GM06990 (cell line): ENCODE measurements around the gene ART5.
"Not testable (repeated sequence)": the region's sequence is repeated elsewhere in the genome, so short reads cannot be mapped to it uniquely, and the experiment has no call there.

ENCODE experiments used
- DNase-seq: peaks from one replicate; pipeline ENCODE4 v3.0.0-alpha.2; 2011; ENCODE audit not compliant: insufficient read length; ENCODE audit errors: extremely low read depth
- H3K27me3 ChIP-seq: replicated peaks from 2 replicates; pipeline ENCODE4 v1.6.0; 2011; ENCODE audit warnings: low read length; ENCODE audit not compliant: control insufficient read depth, insufficient read depth
- H3K36me3 ChIP-seq: 2 replicates; pipeline ENCODE4 v1.5.1; 2011; ENCODE audit warnings: low read length; ENCODE audit not compliant: control insufficient read depth, insufficient read depth
- H3K4me3 ChIP-seq: replicated peaks from 2 replicates; pipeline ENCODE4 v1.5.1; 2011; ENCODE audit warnings: low read depth, mild to moderate bottlenecking, control low read depth, low read length
- CTCF ChIP-seq: IDR thresholded peaks from 2 replicates; pipeline ENCODE4 v1.5.1; 2011; ENCODE audit warnings: low read length, control low read depth, mild to moderate bottlenecking, inconsistent platforms; ENCODE audit not compliant: insufficient read depth, poor library complexity, severe bottlenecking

Gene ART5

DNA sequence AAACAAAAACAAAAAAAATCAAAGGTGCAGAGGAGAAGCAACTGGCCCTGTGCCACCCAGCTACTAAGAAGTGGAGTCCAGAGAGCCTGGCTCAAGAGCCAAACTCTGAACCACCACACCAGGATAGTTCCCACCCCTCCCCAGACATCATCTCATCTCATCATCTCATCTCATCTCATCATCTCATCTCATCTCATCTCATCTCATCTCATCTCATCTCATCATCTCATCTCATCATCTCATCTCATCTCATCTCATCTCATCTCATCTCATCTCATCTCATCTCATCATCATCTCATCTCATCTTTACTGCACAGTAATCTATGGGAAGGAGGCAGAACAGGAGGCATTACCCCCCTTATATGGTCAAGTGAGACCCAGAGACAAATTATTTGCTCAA lies 21.1 kb upstream of the ART5 start:
- no peak for TF ChIP-seq CTCF
- Histone ChIP-seq H3K36me3 (peaks cover 16% of the 10 kb centered on the region), H3K4me3 (no peak overlapping the region), H3K27me3 (no peaks in the 10 kb centered on the region; the same call in 1 of the 2 replicates)
- DNase-seq = no peak

- no peak overlapping the region for H3K4me3 ChIP-seq
- peaks cover 5% of the 10 kb centered on the region for H3K36me3 ChIP-seq
- TF ChIP-seq CTCF = no peak
- no peaks in the 10 kb centered on the region; the same call in 1 of the 2 replicates for H3K27me3 ChIP-seq
- DNase-seq = no peak
Measured at GRCh38 chr11:3660960-3661359, 19.2 kb upstream of the ART5 start.

DNA sequence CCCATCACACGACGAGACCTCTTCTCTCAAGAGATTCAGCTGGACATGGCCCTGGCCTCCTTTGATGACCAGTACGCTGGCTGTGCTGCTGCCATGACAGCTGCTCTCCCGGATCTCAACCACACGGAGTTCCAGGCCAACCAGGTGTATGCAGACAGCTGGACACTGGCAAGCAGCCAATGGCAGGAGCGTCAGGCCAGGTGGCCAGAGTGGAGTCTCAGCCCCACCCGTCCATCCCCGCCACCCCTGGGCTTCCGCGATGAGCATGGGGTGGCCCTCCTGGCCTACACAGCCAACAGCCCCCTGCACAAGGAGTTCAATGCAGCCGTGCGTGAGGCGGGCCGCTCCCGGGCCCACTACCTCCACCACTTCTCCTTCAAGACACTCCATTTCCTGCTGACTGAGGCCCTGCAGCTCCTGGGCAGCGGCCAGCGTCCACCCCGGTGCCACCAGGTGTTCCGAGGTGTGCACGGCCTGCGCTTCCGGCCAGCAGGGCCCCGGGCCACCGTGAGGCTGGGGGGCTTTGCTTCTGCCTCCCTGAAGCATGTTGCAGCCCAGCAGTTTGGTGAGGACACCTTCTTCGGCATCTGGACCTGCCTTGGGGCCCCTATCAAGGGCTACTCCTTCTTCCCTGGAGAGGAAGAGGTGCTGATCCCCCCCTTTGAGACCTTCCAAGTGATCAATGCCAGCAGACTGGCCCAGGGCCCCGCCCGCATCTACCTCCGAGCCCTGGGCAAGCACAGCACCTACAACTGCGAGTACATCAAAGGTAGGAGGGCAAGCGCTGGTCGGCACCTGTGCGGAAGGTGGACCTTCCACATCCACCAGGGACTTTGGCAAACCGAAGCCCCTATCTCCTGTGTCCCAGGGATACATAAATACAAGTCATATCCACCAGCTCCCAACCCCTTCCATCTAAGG lies 18.1 kb upstream of the ART5 start:
- peaks cover 2% of the 10 kb centered on the region; the same call in 1 of the 2 replicates for H3K36me3 ChIP-seq
- no peaks in the 10 kb centered on the region; the same call in 1 of the 2 replicates for H3K27me3 ChIP-seq
- no peak for TF ChIP-seq CTCF
- no peak for DNase-seq
- no peak overlapping the region for H3K4me3 ChIP-seq

GRCh38 chr11:3658252-3658651 lies 16.5 kb upstream of the ART5 start:
- TF ChIP-seq CTCF = no peak
- Histone ChIP-seq H3K27me3 (no peaks in the 10 kb centered on the region; the same call in 1 of the 2 replicates), H3K4me3 (no peak overlapping the region), H3K36me3 (no peaks in the 10 kb centered on the region)
- DNase-seq = no peak

GRCh38 chr11:3657331-3657730 lies 15.5 kb upstream of the ART5 start:
- not testable (repeated sequence) for H3K27me3 ChIP-seq, H3K4me3 ChIP-seq, H3K36me3 ChIP-seq, DNase-seq

DNA sequence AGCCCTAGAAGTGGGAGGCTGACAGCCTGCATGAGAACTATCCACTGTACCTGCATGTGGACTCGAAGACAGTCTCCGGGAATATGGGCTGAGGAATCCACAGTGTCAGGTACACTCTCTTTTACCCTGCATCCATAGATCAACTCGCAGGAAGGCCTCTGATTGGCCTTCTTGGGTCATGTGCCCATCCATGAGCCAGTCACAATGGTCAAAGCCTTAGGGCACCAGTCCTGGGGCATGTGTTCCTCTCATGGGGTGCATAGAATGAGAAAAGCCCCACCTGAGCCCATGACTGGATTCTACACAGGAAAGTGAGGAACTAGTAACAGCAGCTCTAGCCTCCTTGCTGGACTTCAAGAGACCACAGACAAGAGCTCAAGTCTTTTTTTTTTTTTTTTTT lies 13.8 kb upstream of the ART5 start:
- Histone ChIP-seq H3K27me3 (no peaks in the 10 kb centered on the region; the same call in 1 of the 2 replicates), H3K4me3 (no peak overlapping the region), H3K36me3 (no peaks in the 10 kb centered on the region)
- no peak for DNase-seq
- no peak for TF ChIP-seq CTCF

DNA sequence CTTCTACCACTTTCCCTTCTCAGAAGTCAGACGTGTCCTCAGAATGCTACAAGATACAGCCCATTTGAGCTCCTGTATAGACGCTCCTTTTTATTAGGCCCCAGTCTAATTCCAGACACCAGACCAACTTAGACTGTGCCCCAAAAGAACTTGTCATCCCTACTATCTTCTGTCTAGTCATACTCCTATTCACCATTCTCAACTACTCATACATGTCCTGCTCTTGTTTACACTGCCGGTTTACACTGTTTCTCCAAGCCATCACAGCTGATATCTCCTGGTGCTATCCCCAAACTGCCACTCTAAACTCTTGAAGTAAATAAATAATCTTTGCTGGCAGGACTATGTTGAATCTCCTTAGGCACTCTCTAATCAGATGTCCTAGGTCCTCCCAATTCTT lies 10.7 kb upstream of the ART5 start:
- H3K4me3 ChIP-seq, H3K36me3 ChIP-seq, H3K27me3 ChIP-seq, DNase-seq: not testable (repeated sequence)

GRCh38 chr11:3649374-3649773 lies 7.6 kb upstream of the ART5 start:
- not testable (repeated sequence) for DNase-seq, H3K27me3 ChIP-seq, H3K4me3 ChIP-seq, H3K36me3 ChIP-seq

GRCh38 chr11:3648843-3649242 lies 7.1 kb upstream of the ART5 start:
- H3K4me3 ChIP-seq, H3K36me3 ChIP-seq, DNase-seq, H3K27me3 ChIP-seq: not testable (repeated sequence)
